ENCODE results near the gene FAM229B.

DNA sequence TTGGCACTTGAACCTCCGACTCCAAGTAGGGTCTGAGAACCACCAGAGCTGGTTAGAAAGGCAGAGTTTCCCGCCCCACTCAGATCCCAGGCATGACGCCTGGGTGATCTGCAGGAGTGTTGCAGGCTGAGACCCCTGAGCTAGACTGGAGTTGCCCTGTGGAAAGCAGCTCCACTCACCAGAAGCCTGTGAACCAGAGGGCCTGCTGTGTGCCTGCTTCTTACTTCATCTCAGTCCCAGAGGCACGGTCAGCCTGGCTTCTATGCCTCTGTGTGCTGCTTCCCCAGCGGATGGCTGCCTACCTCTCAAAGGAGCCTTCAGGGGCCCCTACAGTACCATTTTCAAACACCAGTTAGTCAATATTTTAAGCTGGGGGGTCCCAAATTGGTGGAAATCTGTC is 49.1 kb upstream of the FAM229B start:
- TF ChIP-seq EZH2 (IDR thresholded peaks at IDR 0.05; ENCODE audit: low read length, missing control alignments): no peak
- TF ChIP-seq, protein P1, sequence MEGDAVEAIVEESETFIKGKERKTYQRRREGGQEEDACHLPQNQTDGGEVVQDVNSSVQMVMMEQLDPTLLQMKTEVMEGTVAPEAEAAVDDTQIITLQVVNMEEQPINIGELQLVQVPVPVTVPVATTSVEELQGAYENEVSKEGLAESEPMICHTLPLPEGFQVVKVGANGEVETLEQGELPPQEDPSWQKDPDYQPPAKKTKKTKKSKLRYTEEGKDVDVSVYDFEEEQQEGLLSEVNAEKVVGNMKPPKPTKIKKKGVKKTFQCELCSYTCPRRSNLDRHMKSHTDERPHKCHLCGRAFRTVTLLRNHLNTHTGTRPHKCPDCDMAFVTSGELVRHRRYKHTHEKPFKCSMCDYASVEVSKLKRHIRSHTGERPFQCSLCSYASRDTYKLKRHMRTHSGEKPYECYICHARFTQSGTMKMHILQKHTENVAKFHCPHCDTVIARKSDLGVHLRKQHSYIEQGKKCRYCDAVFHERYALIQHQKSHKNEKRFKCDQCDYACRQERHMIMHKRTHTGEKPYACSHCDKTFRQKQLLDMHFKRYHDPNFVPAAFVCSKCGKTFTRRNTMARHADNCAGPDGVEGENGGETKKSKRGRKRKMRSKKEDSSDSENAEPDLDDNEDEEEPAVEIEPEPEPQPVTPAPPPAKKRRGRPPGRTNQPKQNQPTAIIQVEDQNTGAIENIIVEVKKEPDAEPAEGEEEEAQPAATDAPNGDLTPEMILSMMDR (conservative IDR thresholded peaks at IDR 0.05 in 1 of 2, IDR thresholded peaks at IDR 0.05 in 1 of 2; ENCODE audit: low read depth in 1 of 2, low read length in 2 of 2): no peak
